GM23248 (cell line): ENCODE results near the gene TPGS1.

ENCODE experiments used
- EZH2 ChIP-seq: fragments of 200-600 bp; sonication (generic); IDR thresholded peaks from 2 replicates; pipeline ENCODE4 v1.6.1; 2018; ENCODE audit warnings: antibody characterized with exemption, mild to moderate bottlenecking; ENCODE audit not compliant: insufficient read depth, poor library complexity, severe bottlenecking
- EZH2phosphoT487 ChIP-seq: fragments of 200-600 bp; sonication (generic); IDR thresholded peaks from 2 replicates; pipeline ENCODE4 v1.6.1; 2018; ENCODE audit warnings: antibody characterized with exemption, moderate library complexity, mild to moderate bottlenecking, low read depth; ENCODE audit not compliant: insufficient read depth

DNA sequence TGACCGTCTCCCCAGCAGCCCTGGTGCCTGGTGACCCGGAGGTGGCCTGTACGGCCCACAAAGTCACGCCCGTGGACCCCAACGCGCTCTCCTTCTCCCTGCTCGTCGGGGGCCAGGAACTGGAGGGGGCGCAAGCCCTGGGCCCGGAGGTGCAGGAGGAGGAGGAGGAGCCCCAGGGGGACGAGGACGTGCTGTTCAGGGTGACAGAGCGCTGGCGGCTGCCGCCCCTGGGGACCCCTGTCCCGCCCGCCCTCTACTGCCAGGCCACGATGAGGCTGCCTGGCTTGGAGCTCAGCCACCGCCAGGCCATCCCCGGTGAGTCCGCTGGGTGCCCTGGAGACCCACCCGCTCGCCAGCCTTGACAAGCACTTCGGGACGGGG lies 8.8 kb upstream of the TPGS1 start:
- TF ChIP-seq EZH2 (no peak), EZH2phosphoT487 (no peak)
